ENCODE results near the gene EN1.

EN1 gene

GRCh38 chr2:118846953-118847761 is at the start of gene EN1:
Gene EN1 (minus strand): TSS chr2:118847648. CDS start chr2:118847167, 481 bp downstream.
- no peak for DNase-seq (ENCODE audit: low read depth)

- DNase-seq (ENCODE audit: low read depth): no peak
These were observed 45.7 kb upstream of the EN1 start for GRCh38 chr2:118893100-118893499.

GRCh38 chr2:118889995-118890394 is 42.5 kb upstream of the EN1 start:
- no peak for DNase-seq (ENCODE audit: low read depth)

GRCh38 chr2:118883792-118884191 is 36.3 kb upstream of the EN1 start:
- DNase-seq (ENCODE audit: low read depth): no peak

GRCh38 chr2:118882693-118883336 is 35.4 kb upstream of the EN1 start:
- peak; percentile 51 for DNase-seq (ENCODE audit: low read depth)

- DNase-seq (ENCODE audit: low read depth): peak; percentile 59
These were observed 34.2 kb upstream of the EN1 start for GRCh38 chr2:118881490-118882129.

GRCh38 chr2:118880501-118880900 is 33.1 kb upstream of the EN1 start:
- no peak for DNase-seq (ENCODE audit: low read depth)

- no peak for DNase-seq (ENCODE audit: low read depth)
These were observed 31.2 kb upstream of the EN1 start for GRCh38 chr2:118878531-118879149.

GRCh38 chr2:118875318-118875717 is 27.9 kb upstream of the EN1 start:
- no peak for DNase-seq (ENCODE audit: low read depth)

- DNase-seq (ENCODE audit: low read depth): no peak
These were observed 26.9 kb upstream of the EN1 start for GRCh38 chr2:118874324-118874723.

- DNase-seq (ENCODE audit: low read depth): no peak
These were observed 17.7 kb upstream of the EN1 start for GRCh38 chr2:118865106-118865505.

- no peak for DNase-seq (ENCODE audit: low read depth)
These were observed 16.8 kb upstream of the EN1 start for GRCh38 chr2:118864207-118864606.

- DNase-seq (ENCODE audit: low read depth): no peak
These were observed 14.3 kb upstream of the EN1 start for GRCh38 chr2:118861731-118862130.

- no peak for DNase-seq (ENCODE audit: low read depth)
These were observed 13.8 kb upstream of the EN1 start for GRCh38 chr2:118861242-118861641.

- DNase-seq (ENCODE audit: low read depth): no peak
These were observed 13.1 kb upstream of the EN1 start for GRCh38 chr2:118860506-118860905.

GRCh38 chr2:118859157-118859770 is 11.8 kb upstream of the EN1 start:
- DNase-seq (ENCODE audit: low read depth): no peak

GRCh38 chr2:118858485-118859156 is 11.2 kb upstream of the EN1 start:
- DNase-seq (ENCODE audit: low read depth): no peak

- DNase-seq (ENCODE audit: low read depth): no peak
These were observed 10.4 kb upstream of the EN1 start for GRCh38 chr2:118857677-118858484.

- no peak for DNase-seq (ENCODE audit: low read depth)
These were observed 9.7 kb upstream of the EN1 start for GRCh38 chr2:118856978-118857676.

- DNase-seq (ENCODE audit: low read depth): no peak
These were observed 9.0 kb upstream of the EN1 start for GRCh38 chr2:118856330-118856977.

Data from activated T-cell treated with anti-CD3 and anti-CD28 coated beads for 48 hours (primary cell).